Endothelial cell of umbilical vein (primary cell): Measurements from ENCODE around the gene AQP1. TPM values are rescaled to one million over a fixed set of nuclear protein-coding genes. Genes with fewer than 3 reads are reported as not detected.

Experiments used
- BruUV-seq: library from RNA; stranded (reverse); fragments of 400-500 nt; replicated peaks from 2 replicates; lab custom pipeline; 2021; lab: Mats Ljungman, UMichigan
- CTCF ChIA-PET: fragments of 300-600, 350-600 bp; sonication (Branson Sonifier 250); formaldehyde crosslinking; loops from one replicate; lab custom pipeline; 2021; ENCODE audit warnings: antibody characterized with exemption, inconsistent platforms; lab: Charles Lee
- POLR2A ChIA-PET: fragments of 300-600, 350-600 bp; sonication (Branson Sonifier 250); formaldehyde crosslinking; loops from one replicate; lab custom pipeline; 2021; ENCODE audit warnings: antibody characterized with exemption, inconsistent platforms; lab: Charles Lee
- DNase-seq: peaks from one replicate; pipeline ENCODE4 v3.0.0-alpha.2; 2011; ENCODE audit warnings: low read depth, low spot score
- FAIRE-seq: peaks from 2 replicates; lab custom pipeline; 2011; peaks lifted over from hg19 to GRCh38; lab: Jason Lieb, UNC
- H2AFZ ChIP-seq: 2 replicates; pipeline ENCODE4 v1.6.0; 2012; ENCODE audit warnings: low read depth, low read length, control low read depth, inconsistent platforms
- H3K27ac ChIP-seq: 2 replicates; pipeline ENCODE4 v1.5.1; 2011; ENCODE audit warnings: low read depth, mild to moderate bottlenecking, control low read depth, low read length, moderate library complexity; ENCODE audit not compliant: insufficient read depth
- H3K27me3 ChIP-seq, 2 experiments: 2 replicates each; pipeline versions ENCODE4 v1.6.0 to v1.6.1; 2011; ENCODE audit warnings: low read length in 2 of 2, mixed read lengths in 1 of 2; ENCODE audit not compliant: control insufficient read depth in 2 of 2, insufficient read depth in 2 of 2
- H3K36me3 ChIP-seq, 2 experiments: 2 replicates in 1 of 2; 3 replicates in 1 of 2; pipeline ENCODE4 v1.5.1; 2011; ENCODE audit warnings: low read length in 2 of 2, mild to moderate bottlenecking in 1 of 2, moderate library complexity in 1 of 2; ENCODE audit not compliant: control insufficient read depth in 2 of 2, insufficient read depth in 2 of 2; ENCODE audit errors: extremely low read depth in 1 of 2
- H3K4me1 ChIP-seq: 3 replicates; pipeline ENCODE4 v1.5.1; 2011; ENCODE audit warnings: mild to moderate bottlenecking, low read length; ENCODE audit not compliant: control insufficient read depth, insufficient read depth; ENCODE audit errors: extremely low read depth
- H3K4me2 ChIP-seq: 2 replicates; pipeline ENCODE4 v1.6.1; 2011; ENCODE audit warnings: low read length, control low read depth, mixed read lengths; ENCODE audit not compliant: insufficient read depth
- H3K4me3 ChIP-seq, 3 experiments: fragments of 200-600 bp in 1 of 3; sonication (generic), shearing (Covaris generic) in 1 of 3; replicated peaks in 1 of 3; 2 replicates each; pipeline ENCODE4 v1.5.1; 2011 to 2016; ENCODE audit warnings: control low read depth in 3 of 3, low read length in 3 of 3, mild to moderate bottlenecking in 2 of 3, inconsistent platforms in 1 of 3, low read depth in 1 of 3, moderate library complexity in 1 of 3; ENCODE audit not compliant: insufficient read depth in 1 of 3
- H3K79me2 ChIP-seq: 2 replicates; pipeline ENCODE4 v1.6.0; 2012; ENCODE audit warnings: low read length, inconsistent platforms; ENCODE audit not compliant: control insufficient read depth, insufficient read depth
- H3K9ac ChIP-seq: replicated peaks from 2 replicates; pipeline ENCODE3; 2011; ENCODE audit warnings: low read length, control low read depth; ENCODE audit not compliant: insufficient read depth; ENCODE audit errors: extremely low read depth
- H3K9me1 ChIP-seq: replicated peaks from 3 replicates; pipeline ENCODE4 v1.6.0; 2011; ENCODE audit warnings: mild to moderate bottlenecking, low read length; ENCODE audit not compliant: control insufficient read depth, insufficient read depth; ENCODE audit errors: extremely low read depth
- H3K9me3 ChIP-seq: replicated peaks from 2 replicates; pipeline ENCODE4 v1.5.1; 2012; ENCODE audit warnings: low read length, inconsistent platforms; ENCODE audit not compliant: control insufficient read depth, insufficient read depth
- H4K20me1 ChIP-seq: replicated peaks from 2 replicates; pipeline ENCODE3; 2011; ENCODE audit warnings: mild to moderate bottlenecking, low read length; ENCODE audit not compliant: control insufficient read depth, insufficient read depth; ENCODE audit errors: extremely low read depth
- CTCF ChIP-seq, 2 donors: IDR thresholded peaks; 1 replicate in 1 of 2; 2 replicates in 1 of 2; pipeline ENCODE4 v1.5.1; 2011; ENCODE audit warnings: low read length in 2 of 2, mild to moderate bottlenecking in 2 of 2, moderate library complexity in 2 of 2, control low read depth in 1 of 2, inconsistent platforms in 1 of 2, low read depth in 1 of 2; ENCODE audit not compliant: insufficient read depth in 1 of 2; ENCODE audit errors: extremely low read depth in 1 of 2
- EZH2 ChIP-seq: IDR thresholded peaks from 2 replicates; pipeline ENCODE4 v1.6.1; 2012; ENCODE audit warnings: borderline replicate concordance, low read depth, mild to moderate bottlenecking, moderate library complexity, low read length, inconsistent platforms; ENCODE audit not compliant: severe bottlenecking
- FOS ChIP-seq: IDR thresholded peaks from 2 replicates; pipeline ENCODE4 v1.6.1; 2011; ENCODE audit warnings: mild to moderate bottlenecking, low read length, moderate library complexity, borderline replicate concordance; ENCODE audit not compliant: insufficient read depth
- GATA2 ChIP-seq: IDR thresholded peaks from 2 replicates; pipeline ENCODE4 v1.7.0; 2011; ENCODE audit warnings: low read depth, mild to moderate bottlenecking, moderate library complexity, mixed read lengths, low read length; ENCODE audit not compliant: insufficient read length, insufficient read depth
- JUN ChIP-seq: IDR thresholded peaks from 2 replicates; pipeline ENCODE4 v1.6.1; 2011; ENCODE audit warnings: borderline replicate concordance, low read depth; ENCODE audit not compliant: insufficient read length, insufficient read depth
- MYC ChIP-seq: IDR thresholded peaks from one replicate; pipeline ENCODE4 v1.6.1; 2011; ENCODE audit warnings: mild to moderate bottlenecking, low read depth, low read length
- POLR2A ChIP-seq: IDR thresholded peaks from 2 replicates; pipeline ENCODE4 v1.6.1; 2012; ENCODE audit warnings: low read depth, mild to moderate bottlenecking, control low read depth, low read length
- POLR2AphosphoS5 ChIP-seq: IDR thresholded peaks from 2 replicates; pipeline ENCODE4 v1.6.1; 2012; ENCODE audit warnings: low read depth, mild to moderate bottlenecking, control low read depth, low read length, moderate library complexity; ENCODE audit not compliant: insufficient read depth
- dilution Hi-C: fragments of 300-500 bp; cut with MboI; formaldehyde crosslinking; loops from one replicate; pipeline ENCODE4 v1.15.0; 2019; ENCODE audit warnings: low sequenced_read_pairs; ENCODE audit not compliant: extremely low pct_ligation_motif_present
- intact Hi-C: fragments of 100-400 bp; cut with micrococcal nuclease; formaldehyde crosslinking; loops from one replicate; pipeline ENCODE4 v1.10.0; 2022
- polyA plus RNA-seq, 4 experiments: library from polyadenylated mRNA; depleted of rRNA in 3 of 4; stranded (reverse) in 3 of 4; unstranded in 1 of 4; fragments of >200 nt; gene quantifications; 2 replicates each; pipeline versions ENCODE4 v1.2.1 to v1.2.3, GENCODE V29; 2011 to 2012; ENCODE audit warnings: missing spikeins in 1 of 4
- total RNA-seq: library from RNA; stranded (reverse); gene quantifications from 2 replicates; pipeline ENCODE4 v1.2.3, GENCODE V29; 2021
- TF ChIP-seq, protein P1 (sequence below): IDR thresholded peaks from 2 replicates; pipeline ENCODE4 v1.6.1; 2011; ENCODE audit not compliant: insufficient read depth, insufficient read length

Gene AQP1
- total and polyA plus RNA-seq, 2 donors (not counting 3 experiments of a cell fraction or from before 2014, with no cell fraction given) = 11.7 to 15.9 TPM

DNA sequence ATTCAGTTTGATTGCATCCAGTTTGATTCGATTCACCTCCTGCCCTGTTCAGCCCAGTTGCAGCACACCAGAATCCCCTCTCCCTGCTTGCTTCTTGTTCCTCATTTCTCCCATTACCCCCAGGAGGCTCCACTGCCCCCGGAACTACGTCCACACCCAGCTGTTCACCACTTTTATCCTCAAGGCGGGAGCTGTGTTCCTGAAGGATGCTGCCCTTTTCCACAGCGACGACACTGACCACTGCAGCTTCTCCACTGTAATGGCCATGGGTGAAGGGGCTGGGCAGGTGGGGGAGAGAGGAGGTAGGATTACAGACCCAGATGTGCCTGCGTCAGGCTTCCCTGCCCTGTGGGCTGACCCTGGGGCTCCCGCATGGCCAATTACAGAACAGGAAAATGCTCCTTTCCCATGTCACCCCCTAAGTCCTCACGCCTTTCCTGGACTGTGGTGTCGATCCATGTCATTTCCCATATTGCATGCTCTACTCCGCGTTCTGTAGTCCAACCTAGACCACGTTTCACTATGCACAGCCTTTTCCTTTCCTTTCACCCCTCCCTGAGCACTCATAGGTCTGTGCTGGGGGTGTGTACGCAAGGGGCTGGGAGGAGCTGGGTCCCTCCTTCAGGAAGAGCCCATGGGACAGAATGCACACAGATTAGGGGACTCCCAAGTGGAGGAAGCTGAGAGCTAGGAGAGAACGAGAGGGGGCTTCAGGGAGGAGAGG, 60.3 kb downstream of the AQP1 start:
- POLR2A ChIA-PET = no interaction called here

GRCh38 chr7:30973292-30973691, 61.6 kb downstream of the AQP1 start:
- no peak overlapping the region for H3K27ac ChIP-seq
- CTCF ChIA-PET = interaction anchor here (0.8 to 4.3 kb wide), 7 partner anchors 10 to 174 kb away, joined by 3 to 22 read pairs (median 7); no protein-coding TSS in a partner anchor
- POLR2A ChIA-PET = no interaction called here

More for the DNA sequence above, 60.3 kb downstream of the AQP1 start:
- BruUV-seq = no TSS peak
- intact Hi-C loops = no loop called here
- no peak overlapping the region for H3K4me3 ChIP-seq
- H3K27me3 ChIP-seq = peaks cover 19 to 30% of the 10 kb centered on the region in 2 experiments
- dilution Hi-C loops = no loop called here
- no peaks in the 10 kb centered on the region for H3K9me1 ChIP-seq
- TF ChIP-seq EZH2 (no peak), MYC (no peak), FOS (no peak), POLR2AphosphoS5 (no peak), POLR2A (no peak), JUN (no peak), GATA2 (no peak)
- TF ChIP-seq, protein P1, sequence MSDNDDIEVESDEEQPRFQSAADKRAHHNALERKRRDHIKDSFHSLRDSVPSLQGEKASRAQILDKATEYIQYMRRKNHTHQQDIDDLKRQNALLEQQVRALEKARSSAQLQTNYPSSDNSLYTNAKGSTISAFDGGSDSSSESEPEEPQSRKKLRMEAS = no peak
- FAIRE-seq (no peak), DNase-seq (no peak)
- H4K20me1 ChIP-seq = no peaks in the 10 kb centered on the region
- H3K9me3 ChIP-seq = no peaks in the 10 kb centered on the region
- no peak overlapping the region for H3K9ac ChIP-seq
- CTCF ChIA-PET = interaction anchor here (1.0 to 4.6 kb wide), 6 partner anchors 10 to 170 kb away, joined by 3 to 22 read pairs (median 11); no protein-coding TSS in a partner anchor
- no peaks in the 10 kb centered on the region for H3K36me3 ChIP-seq
- H3K27ac ChIP-seq = no peak overlapping the region
- H2AFZ ChIP-seq = no peak overlapping the region
- no peaks in the 10 kb centered on the region for H3K79me2 ChIP-seq
- H3K4me2 ChIP-seq = no peak overlapping the region
- no peaks in the 10 kb centered on the region for H3K4me1 ChIP-seq

More at GRCh38 chr7:30973292-30973691, 61.6 kb downstream of the AQP1 start:
- no peak overlapping the region for H2AFZ ChIP-seq
- H3K9ac ChIP-seq = no peak overlapping the region
- H3K9me3 ChIP-seq = no peaks in the 10 kb centered on the region
- BruUV-seq = no TSS peak
- FAIRE-seq (no peak), DNase-seq (no peak)
- H3K4me3 ChIP-seq = no peak overlapping the region
- H3K4me2 ChIP-seq = no peak overlapping the region
- intact Hi-C loops (no loop called here), dilution Hi-C loops (no loop called here)
- no peaks in the 10 kb centered on the region for H3K9me1 ChIP-seq
- no peaks in the 10 kb centered on the region for H3K79me2 ChIP-seq
- H4K20me1 ChIP-seq = no peaks in the 10 kb centered on the region
- no peaks in the 10 kb centered on the region for H3K4me1 ChIP-seq
- no peak for TF ChIP-seq POLR2AphosphoS5
- TF ChIP-seq POLR2A = no peak
- no peak for TF ChIP-seq JUN
- TF ChIP-seq, protein P1 = no peak
- no peak for TF ChIP-seq FOS
- no peak for TF ChIP-seq MYC
- no peak for TF ChIP-seq GATA2
- TF ChIP-seq CTCF (IDR thresholded peaks at IDR 0.05; ENCODE audit: extremely low read depth in 1 of 2, insufficient read depth in 1 of 2, low read depth in 1 of 2, low read length in 2 of 2) = no peak
- no peak for TF ChIP-seq EZH2
- H3K27me3 ChIP-seq = peaks cover 17 to 24% of the 10 kb centered on the region in 2 experiments
- H3K36me3 ChIP-seq = no peaks in the 10 kb centered on the region
